GM04503 (cell line): ENCODE data around the gene INHBC.
"Not testable (repeated sequence)": the region's sequence is repeated elsewhere in the genome, so short reads cannot be mapped to it uniquely, and the experiment has no call there.

ENCODE experiments used
- DNase-seq: peaks from one replicate; pipeline ENCODE4 v3.0.0-alpha.2; 2012; ENCODE audit warnings: low read depth

Gene INHBC

GRCh38 chr12:57487055-57487596, 52.5 kb downstream of the INHBC start:
- no peak for DNase-seq

- peak; percentile 91 for DNase-seq
These were observed 53.2 kb downstream of the INHBC start, which contains the start of gene MARS1 for GRCh38 chr12:57487597-57488401. MARS1 (plus strand) TSS chr12:57488068; CDS start chr12:57488091, 23 bp downstream.

- DNase-seq, result no peak
These were observed 54.0 kb downstream of the INHBC start for GRCh38 chr12:57488402-57489156.

GRCh38 chr12:57489157-57489641, 54.6 kb downstream of the INHBC start:
- no peak for DNase-seq

- DNase-seq, result no peak
These were observed 55.5 kb downstream of the INHBC start for GRCh38 chr12:57490126-57490525.

GRCh38 chr12:57491393-57492280, 57.1 kb downstream of the INHBC start:
- DNase-seq, result no peak

GRCh38 chr12:57495051-57495701, 60.6 kb downstream of the INHBC start:
- not testable (repeated sequence) for DNase-seq

GRCh38 chr12:57496822-57497221, 62.2 kb downstream of the INHBC start:
- DNase-seq, result no peak

- no peak for DNase-seq
These were observed 62.9 kb downstream of the INHBC start for GRCh38 chr12:57497223-57498131.

- DNase-seq, result no peak
These were observed 63.5 kb downstream of the INHBC start for GRCh38 chr12:57498132-57498502.

- no peak for DNase-seq
These were observed 64.0 kb downstream of the INHBC start for GRCh38 chr12:57498571-57498970.

GRCh38 chr12:57500213-57500612, 65.6 kb downstream of the INHBC start:
- no peak for DNase-seq
